GM23248 (cell line): ENCODE measurements around the gene CPPED1. TPM values are rescaled to one million over a fixed set of nuclear protein-coding genes. Genes with fewer than 3 reads are reported as not detected.

Source experiments
- DNase-seq: peaks from one replicate; pipeline ENCODE4 v3.0.0-alpha.2; 2015
- H2AFZ ChIP-seq: fragments of 200-600 bp; sonication (generic); 2 replicates; pipeline ENCODE4 v1.6.1; 2016; ENCODE audit warnings: antibody characterized with exemption
- H3F3A ChIP-seq: fragments of 200-600 bp; sonication (generic); 2 replicates; pipeline ENCODE4 v1.6.1; 2016; ENCODE audit warnings: mild to moderate bottlenecking, antibody characterized with exemption, mixed run types; ENCODE audit not compliant: insufficient read depth
- H3K27ac ChIP-seq: fragments of 200-600 bp; sonication (generic); 2 replicates; pipeline ENCODE4 v1.5.1; 2016; ENCODE audit warnings: mild to moderate bottlenecking
- H3K27me3 ChIP-seq: fragments of 200-600 bp; sonication (generic); replicated peaks from 2 replicates; pipeline ENCODE4 v1.6.1; 2016; ENCODE audit warnings: mild to moderate bottlenecking; ENCODE audit not compliant: insufficient read depth
- H3K36me3 ChIP-seq: fragments of 200-600 bp; sonication (generic); 2 replicates; pipeline ENCODE4 v1.6.1; 2016; ENCODE audit warnings: low read depth, mild to moderate bottlenecking
- H3K4me1 ChIP-seq: fragments of 200-600 bp; sonication (generic); 2 replicates; pipeline ENCODE4 v1.6.1; 2016; ENCODE audit warnings: mild to moderate bottlenecking; ENCODE audit not compliant: insufficient read depth
- H3K4me2 ChIP-seq: fragments of 200-600 bp; sonication (generic); one replicate; pipeline ENCODE4 v1.6.1; 2016; ENCODE audit warnings: mild to moderate bottlenecking; ENCODE audit not compliant: unreplicated experiment
- H3K4me3 ChIP-seq: fragments of 200-600 bp; sonication (generic); 2 replicates; pipeline ENCODE4 v1.5.1; 2016; ENCODE audit warnings: mild to moderate bottlenecking
- H3K79me2 ChIP-seq: fragments of 200-600 bp; sonication (generic); 2 replicates; pipeline ENCODE4 v1.6.1; 2016; ENCODE audit warnings: mild to moderate bottlenecking; ENCODE audit not compliant: insufficient read depth
- H3K9ac ChIP-seq: fragments of 200-600 bp; sonication (generic); 2 replicates; pipeline ENCODE4 v1.6.1; 2016; ENCODE audit warnings: mild to moderate bottlenecking
- H3K9me2 ChIP-seq: fragments of 200-600 bp; sonication (generic); 2 replicates; pipeline ENCODE4 v1.6.1; 2016; ENCODE audit warnings: mixed run types, mild to moderate bottlenecking, moderate library complexity; ENCODE audit not compliant: insufficient read depth
- H3K9me3 ChIP-seq: fragments of 200-600 bp; sonication (generic); one replicate; pipeline ENCODE4 v1.6.1; 2017; ENCODE audit warnings: low read depth
- H4K20me1 ChIP-seq: fragments of 200-600 bp; sonication (generic); 2 replicates; pipeline ENCODE4 v1.6.0; 2016; ENCODE audit not compliant: insufficient read depth
- EZH2phosphoT487 ChIP-seq: fragments of 200-600 bp; sonication (generic); IDR thresholded peaks from 2 replicates; pipeline ENCODE4 v1.6.1; 2018; ENCODE audit warnings: antibody characterized with exemption, moderate library complexity, mild to moderate bottlenecking, low read depth; ENCODE audit not compliant: insufficient read depth
- WGBS, 2 experiments: methylation state at CpG; one replicate each; pipeline ENCODE4 v1.1.6; 2015 to 2017; ENCODE audit warnings: low lambda C conversion rate in 2 of 2, low coverage in 1 of 2; ENCODE audit errors: missing lambda C conversion rate in 2 of 2; 5-methylcytosine and 5-hydroxymethylcytosine counted together
- in situ Hi-C: fragments of 300-500 bp; cut with MboI; formaldehyde crosslinking; loops from 2 replicates; pipeline ENCODE4 v1.15.0; 2020
- microRNA-seq: library from miRNA; unstranded; fragments of <30 nt; microRNA quantifications from one replicate; pipeline ENCODE4, GENCODE V29; 2016; ENCODE audit warnings: borderline number of aligned reads
- polyA plus RNA-seq: library from polyadenylated mRNA; unstranded; fragments of >200 nt; fragmentation: Nextera tagmentation; extraction: Ambion mirVana; gene quantifications from 2 replicates; pipeline ENCODE4 v1.2.1, GENCODE V29; 2016
- small RNA-seq: library from RNA; depleted of rRNA; stranded (forward); fragments of <200 nt; gene quantifications from one replicate; pipeline ENCODE3, GENCODE V24; 2014; ENCODE audit warnings: low read depth, low replicate concordance
- total RNA-seq: library from RNA; depleted of rRNA; stranded (reverse); fragments of >200 nt; shearing (Covaris generic); gene quantifications from 2 replicates; pipeline ENCODE4 v1.2.3, GENCODE V29; 2014; rRNA removed

The CPPED1 gene
- total and polyA plus RNA-seq, 2 experiments from 2014 or later: 11.7 to 39.1 TPM

DNA sequence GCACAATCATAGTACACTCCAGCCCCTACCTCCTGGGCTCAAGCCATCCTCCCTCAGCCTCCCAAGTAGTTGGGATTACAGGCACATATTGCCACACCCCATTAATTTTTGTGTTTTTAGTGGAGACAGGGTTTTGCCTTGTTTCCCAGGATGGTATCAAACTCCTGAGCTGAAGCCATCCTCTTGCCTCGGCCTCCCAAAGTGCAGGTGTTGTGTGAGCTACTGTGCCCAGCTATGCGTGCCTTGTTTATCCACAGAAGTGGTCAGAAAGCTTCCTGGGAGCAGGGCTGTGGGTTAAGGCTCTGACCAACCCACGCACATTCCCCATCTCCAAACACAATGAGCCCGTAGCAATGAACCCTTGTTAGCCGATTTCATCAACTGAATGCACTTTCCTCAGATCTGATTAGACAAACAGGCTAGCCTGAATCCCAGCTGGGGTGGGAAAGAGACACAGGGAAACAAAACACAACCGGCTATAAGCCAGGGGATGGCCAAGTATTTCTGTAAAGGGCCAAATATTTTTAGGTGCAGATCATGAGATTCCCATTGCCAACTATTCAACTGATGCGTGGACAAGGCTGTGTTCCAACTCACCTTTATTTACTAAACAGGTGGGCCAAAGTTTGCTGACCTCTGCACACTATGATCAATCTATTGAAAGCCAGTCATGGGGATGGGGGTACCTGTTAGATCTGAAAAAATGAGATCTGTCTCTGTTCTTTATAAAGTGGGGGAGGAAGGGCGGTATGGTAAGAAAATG, 193.6 kb downstream of the CPPED1 start:
- no peaks in the 10 kb centered on the region for H3K36me3 ChIP-seq
- no peak overlapping the region for H3K4me3 ChIP-seq
- no peak for TF ChIP-seq EZH2phosphoT487
- H3K27me3 ChIP-seq: no peaks in the 10 kb centered on the region
- no peaks in the 10 kb centered on the region for H3K9me2 ChIP-seq
- H3F3A ChIP-seq: no peaks in the 10 kb centered on the region
- no peaks in the 10 kb centered on the region for H4K20me1 ChIP-seq
- in situ Hi-C loops: no loop called here
- no peaks in the 10 kb centered on the region for H3K79me2 ChIP-seq
- no peak overlapping the region for H2AFZ ChIP-seq
- H3K27ac ChIP-seq: no peak overlapping the region
- DNase-seq: no peak
- no peaks in the 10 kb centered on the region for H3K4me1 ChIP-seq
- 54 to 65% methylated on average over 8 of the region's 8 CpGs for WGBS, 2 experiments
- no peak overlapping the region for H3K4me2 ChIP-seq
- H3K9me3 ChIP-seq: no peaks in the 10 kb centered on the region
- no peak overlapping the region for H3K9ac ChIP-seq

Small RNA genes within 50 kb of the gene (microRNA-seq; reads per million reads assigned to microRNA genes)
- not detected for gene MIR4718

Small RNA genes within 50 kb of the gene (small RNA-seq; reads per million reads assigned to genes)
- gene MIR4718 (not detected), gene RF00443 (not detected)

Other genes starting within 250 kb of the CPPED1 start
- not detected in 2 replicates for gene SHISA9, start 97.7 kb upstream of the CPPED1 start, total RNA-seq
- not detected in 2 replicates for gene SHISA9, start 97.7 kb upstream of the CPPED1 start, polyA plus RNA-seq